Prostate gland (tissue), 2 donors: ENCODE results near the gene SGSM1.

ENCODE experiments used
- CTCF ChIP-seq, 4 experiments: fragments of 200-600 bp in 2 of 4; fragments of 450-650 bp in 2 of 4; sonication (generic) in 2 of 4; IDR thresholded peaks; 1 replicate in 3 of 4; 2 replicates in 1 of 4; pipeline ENCODE4 v1.5.1; 2016 to 2019; ENCODE audit warnings: antibody characterized with exemption in 4 of 4, mild to moderate bottlenecking in 2 of 4, moderate library complexity in 2 of 4
- POLR2A ChIP-seq: fragments of 450-650 bp; IDR thresholded peaks from one replicate; pipeline ENCODE4 v1.6.1; 2016; ENCODE audit warnings: antibody characterized with exemption, mild to moderate bottlenecking

- TF ChIP-seq CTCF (IDR thresholded peaks at IDR 0.05): no peak
- TF ChIP-seq POLR2A: no peak
Measured at GRCh38 chr22:24789516-24789915, 16.5 kb upstream of the SGSM1 start.
